IMR-90 (cell line): ENCODE results near the gene SIGLEC9. TPM values are rescaled to one million over a fixed set of nuclear protein-coding genes. Genes with fewer than 3 reads are reported as not detected.

Experiments
- ATAC-seq: fragments of 200-7000 bp; cut with Tn5 transposase; 2 replicates; pipeline ENCODE4 v1.9.1; 2020; ENCODE audit warnings: low read depth, mild to moderate bottlenecking, moderate library complexity
- BruUV-seq: library from RNA; stranded (reverse); fragments of 400-500 nt; replicated peaks from 2 replicates; lab custom pipeline; 2021; lab: Mats Ljungman, UMichigan
- CTCF ChIA-PET: fragments of 300-600 bp; formaldehyde crosslinking; extraction: SDS; loops from one replicate; lab custom pipeline; 2021; ENCODE audit warnings: antibody characterized with exemption; lab: Yijun Ruan, JAX
- POLR2A ChIA-PET: fragments of 300-600 bp; sonication (Branson Sonifier 250); formaldehyde crosslinking; loops from one replicate; lab custom pipeline; 2022; ENCODE audit warnings: antibody characterized with exemption; ENCODE audit not compliant: unreplicated experiment; lab: Charles Lee
- DNase-seq: peaks from one replicate; pipeline ENCODE4 v3.0.0; 2013
- H2AFZ ChIP-seq: replicated peaks from 2 replicates; pipeline ENCODE3; 2013; ENCODE audit warnings: low read length, mild to moderate bottlenecking; ENCODE audit not compliant: poor library complexity
- H2AK5ac ChIP-seq: 2 replicates; pipeline ENCODE4 v1.6.1; 2013; ENCODE audit warnings: low read depth, low read length, inconsistent platforms
- H2AK9ac ChIP-seq: replicated peaks from 2 replicates; pipeline ENCODE3; 2013; ENCODE audit warnings: mild to moderate bottlenecking, low read depth, low read length, moderate library complexity; ENCODE audit not compliant: poor library complexity
- H2BK120ac ChIP-seq: 2 replicates; pipeline ENCODE4 v1.6.1; 2013; ENCODE audit warnings: low read depth, low read length, inconsistent platforms
- H2BK15ac ChIP-seq: 3 replicates; pipeline ENCODE4 v1.6.1; 2013; ENCODE audit warnings: low read depth, low read length, inconsistent platforms
- H2BK20ac ChIP-seq: 2 replicates; pipeline ENCODE4 v1.6.1; 2013; ENCODE audit warnings: low read depth, mild to moderate bottlenecking, inconsistent platforms, low read length, moderate library complexity
- H2BK5ac ChIP-seq: 2 replicates; pipeline ENCODE4 v1.6.1; 2013; ENCODE audit warnings: mild to moderate bottlenecking, low read depth, low read length, inconsistent platforms; ENCODE audit not compliant: poor library complexity, severe bottlenecking
- H3K14ac ChIP-seq: replicated peaks from 2 replicates; pipeline ENCODE4 v1.6.1; 2013; ENCODE audit warnings: low read depth, low read length, inconsistent platforms
- H3K18ac ChIP-seq: 2 replicates; pipeline ENCODE4 v1.6.1; 2013; ENCODE audit warnings: low read depth, low read length, control low read depth
- H3K23ac ChIP-seq: 2 replicates; pipeline ENCODE4 v1.6.1; 2013; ENCODE audit warnings: low read depth, low read length, inconsistent platforms
- H3K27ac ChIP-seq: 2 replicates; pipeline ENCODE4 v1.5.1; 2013; ENCODE audit warnings: mild to moderate bottlenecking, control low read depth, low read length; ENCODE audit not compliant: insufficient read depth
- H3K27me3 ChIP-seq: 2 replicates; pipeline ENCODE4 v1.6.1; 2013; ENCODE audit warnings: low read length; ENCODE audit not compliant: control insufficient read depth, insufficient read depth
- H3K36me3 ChIP-seq: 2 replicates; pipeline ENCODE4 v1.6.1; 2013; ENCODE audit warnings: low read length, mixed read lengths; ENCODE audit not compliant: control insufficient read depth, insufficient read depth
- H3K4ac ChIP-seq: 2 replicates; pipeline ENCODE4 v1.6.1; 2013; ENCODE audit warnings: low read depth, low read length, inconsistent platforms
- H3K4me1 ChIP-seq: 2 replicates; pipeline ENCODE4 v1.6.1; 2013; ENCODE audit warnings: low read length, mixed read lengths; ENCODE audit not compliant: control insufficient read depth, insufficient read depth
- H3K4me2 ChIP-seq: 2 replicates; pipeline ENCODE4 v1.6.1; 2013; ENCODE audit warnings: low read depth, mild to moderate bottlenecking, control low read depth, low read length, moderate library complexity
- H3K4me3 ChIP-seq: 2 replicates; pipeline ENCODE4 v1.5.1; 2013; ENCODE audit warnings: low read depth, mild to moderate bottlenecking, control low read depth, low read length, moderate library complexity; ENCODE audit not compliant: insufficient read depth
- H3K56ac ChIP-seq: 2 replicates; pipeline ENCODE4 v1.6.1; 2013; ENCODE audit warnings: low read length, inconsistent platforms; ENCODE audit not compliant: insufficient read depth; ENCODE audit errors: extremely low read depth
- H3K79me1 ChIP-seq, 2 experiments: 2 replicates each; pipeline ENCODE4 v1.6.1; 2013; ENCODE audit warnings: low read length in 2 of 2, inconsistent platforms in 1 of 2, low read depth in 1 of 2
- H3K9ac ChIP-seq: 2 replicates; pipeline ENCODE4 v1.6.1; 2013; ENCODE audit warnings: low read depth, low read length, control low read depth
- H3K9me1 ChIP-seq: 2 replicates; pipeline ENCODE4 v1.6.1; 2013; ENCODE audit warnings: low read length, inconsistent platforms; ENCODE audit not compliant: insufficient read depth
- H3K9me3 ChIP-seq: 2 replicates; pipeline ENCODE4 v1.6.1; 2013; ENCODE audit warnings: low read length; ENCODE audit not compliant: control insufficient read depth, insufficient read depth
- H4K20me1 ChIP-seq: 2 replicates; pipeline ENCODE4 v1.6.1; 2013; ENCODE audit warnings: low read length, inconsistent platforms; ENCODE audit not compliant: insufficient read depth
- H4K5ac ChIP-seq: 2 replicates; pipeline ENCODE4 v1.6.1; 2013; ENCODE audit warnings: mild to moderate bottlenecking, low read depth, low read length, control low read depth
- H4K8ac ChIP-seq, 2 experiments: 2 replicates each; pipeline ENCODE4 v1.6.1; 2013; ENCODE audit warnings: low read depth in 2 of 2, low read length in 2 of 2, control low read depth in 1 of 2, inconsistent platforms in 1 of 2
- H4K91ac ChIP-seq: 2 replicates; pipeline ENCODE4 v1.6.1; 2013; ENCODE audit warnings: low read depth, low read length, inconsistent platforms; ENCODE audit not compliant: insufficient read depth
- BHLHE40 ChIP-seq: fragments of 150-350 bp; IDR thresholded peaks from 2 replicates; pipeline ENCODE4 v1.6.1; 2016; ENCODE audit warnings: mild to moderate bottlenecking, low read depth, low read length
- CEBPB ChIP-seq: IDR thresholded peaks from 2 replicates; pipeline ENCODE4 v1.6.1; 2012; ENCODE audit warnings: low read depth, low read length, improper control_type of control experiment
- FOS ChIP-seq: fragments of 150-350 bp; IDR thresholded peaks from 2 replicates; pipeline ENCODE4 v1.6.1; 2016; ENCODE audit warnings: low read depth, low read length
- MAFK ChIP-seq: IDR thresholded peaks from 2 replicates; pipeline ENCODE4 v1.6.1; 2012; ENCODE audit warnings: low read depth, low read length, improper control_type of control experiment
- MXI1 ChIP-seq: IDR thresholded peaks from 2 replicates; pipeline ENCODE4 v1.6.1; 2012; ENCODE audit warnings: low read depth, mild to moderate bottlenecking, low read length, moderate library complexity, borderline replicate concordance
- POLR2A ChIP-seq: IDR thresholded peaks from 2 replicates; pipeline ENCODE4 v1.6.1; 2012; ENCODE audit warnings: mild to moderate bottlenecking, low read depth, low read length
- RAD21 ChIP-seq: IDR thresholded peaks from 2 replicates; pipeline ENCODE4 v1.6.1; 2012; ENCODE audit warnings: low read length, improper control_type of control experiment
- RCOR1 ChIP-seq: IDR thresholded peaks from 2 replicates; pipeline ENCODE4 v1.6.1; 2012; ENCODE audit warnings: mild to moderate bottlenecking, low read length, improper control_type of control experiment; ENCODE audit not compliant: insufficient replicate concordance
- RFX5 ChIP-seq: IDR thresholded peaks from 2 replicates; pipeline ENCODE4 v1.8.0; 2012; ENCODE audit warnings: low read depth, mild to moderate bottlenecking, low read length, moderate library complexity
- SMC3 ChIP-seq: fragments of 150-350 bp; IDR thresholded peaks from 2 replicates; pipeline ENCODE4 v1.6.1; 2016; ENCODE audit warnings: low read depth, mild to moderate bottlenecking, antibody characterized with exemption, low read length, moderate library complexity
- WGBS, 2 experiments: methylation state at CpG; one replicate each; pipeline versions ENCODE4 v1.1.5 to v1.1.7; 2013; ENCODE audit warnings: missing lambda C conversion rate in 2 of 2; ENCODE audit not compliant: insufficient read length in 1 of 2; ENCODE audit errors: extremely low coverage in 2 of 2; 5-methylcytosine and 5-hydroxymethylcytosine counted together
- dilution Hi-C: fragments of 300-500 bp; cut with HindIII; formaldehyde crosslinking; loops from one replicate; pipeline ENCODE4 v1.14.3; 2018; ENCODE audit warnings: low sequenced_read_pairs; ENCODE audit not compliant: unreplicated experiment
- in situ Hi-C: fragments of 300-500 bp; cut with MboI; formaldehyde crosslinking; loops from 3 replicates; pipeline ENCODE4 v1.14.3; 2019; ENCODE audit warnings: low sequenced_read_pairs, inconsistent platforms, mixed read lengths
- intact Hi-C: fragments of 100-400 bp; cut with micrococcal nuclease; formaldehyde crosslinking; loops from 2 replicates; pipeline ENCODE4 v1.10.0; 2022
- polyA plus RNA-seq, 3 experiments: library from polyadenylated mRNA; depleted of rRNA; stranded (reverse); fragments of >200 nt; gene quantifications; 2 replicates each; pipeline ENCODE4 v1.2.3, GENCODE V29; 2012; ENCODE audit warnings: low replicate concordance in 1 of 3
- total RNA-seq: library from RNA; depleted of rRNA; stranded (reverse); fragments of >200 nt; gene quantifications from 2 replicates; pipeline ENCODE4 v1.2.3, GENCODE V29; 2012
- TF ChIP-seq, protein P1 (sequence below): fragments of 150-350 bp; IDR thresholded peaks from 2 replicates; pipeline ENCODE4 v1.6.1; 2016; ENCODE audit warnings: low read depth, mild to moderate bottlenecking, low read length, moderate library complexity, borderline replicate concordance
- TF ChIP-seq, protein P2 (sequence below): fragments of 150-350 bp; IDR thresholded peaks from 2 replicates; pipeline ENCODE4 v1.6.1; 2017; ENCODE audit warnings: mild to moderate bottlenecking, antibody characterized with exemption, low read length, low read depth

SIGLEC9 gene
- total and polyA plus RNA-seq, 2 of the 4 experiments (the other 2 are of a cell fraction) = 0.03 TPM; not detected in 1

DNA sequence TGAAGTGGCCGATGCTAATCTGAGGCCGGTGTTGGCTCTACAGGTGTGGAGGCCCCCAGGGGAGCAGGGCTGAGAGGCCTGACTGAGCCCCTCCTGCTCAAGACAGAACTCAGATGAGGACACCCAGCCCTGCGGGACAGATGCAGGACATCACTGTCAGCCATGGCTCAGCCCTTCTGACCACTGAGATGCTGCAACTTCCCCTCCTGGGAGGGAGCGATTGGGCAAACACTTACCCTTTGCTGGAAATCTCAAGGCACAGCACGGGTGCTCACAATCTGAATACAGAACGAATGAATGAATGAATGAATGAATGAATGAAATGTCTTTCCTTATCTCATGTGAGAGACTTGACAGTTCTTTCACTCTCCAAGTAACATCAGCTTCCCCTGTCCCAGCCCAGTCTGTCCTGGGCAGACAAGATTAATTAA, 13.9 kb downstream of the SIGLEC9 start:
- intact Hi-C loops (no loop called here), in situ Hi-C loops (no loop called here), dilution Hi-C loops (no loop called here)
- H2AK5ac ChIP-seq = no peak overlapping the region
- H3K4me1 ChIP-seq = no peaks in the 10 kb centered on the region
- no peak overlapping the region for H4K91ac ChIP-seq
- H3K56ac ChIP-seq = no peak overlapping the region
- ChIA-PET CTCF (no interaction called here), POLR2A (no interaction called here)
- H3K4me2 ChIP-seq = no peak overlapping the region
- H3K18ac ChIP-seq = no peak overlapping the region
- H3K4ac ChIP-seq = no peak overlapping the region
- no peak overlapping the region for H2AK9ac ChIP-seq
- no peak overlapping the region for H3K14ac ChIP-seq
- no peak overlapping the region for H2BK20ac ChIP-seq
- no peak overlapping the region for H3K23ac ChIP-seq
- H3K9ac ChIP-seq = no peak overlapping the region
- H2AFZ ChIP-seq = no peak overlapping the region
- no peak overlapping the region for H3K27ac ChIP-seq
- peaks cover 7% of the 10 kb centered on the region for H3K27me3 ChIP-seq
- no peak overlapping the region for H4K5ac ChIP-seq
- no peaks in the 10 kb centered on the region for H3K9me1 ChIP-seq
- no peak overlapping the region for H2BK5ac ChIP-seq
- H4K8ac ChIP-seq = no peak overlapping the region
- H3K9me3 ChIP-seq = no peaks in the 10 kb centered on the region
- H4K20me1 ChIP-seq = no peaks in the 10 kb centered on the region
- no peaks in the 10 kb centered on the region for H3K79me1 ChIP-seq
- ATAC-seq (no peak), DNase-seq (no peak)
- no peak overlapping the region for H2BK120ac ChIP-seq
- no peaks in the 10 kb centered on the region for H3K36me3 ChIP-seq
- H2BK15ac ChIP-seq = no peak overlapping the region
- H3K4me3 ChIP-seq = no peak overlapping the region
- BruUV-seq = no TSS peak
- 86% methylated on average over 2 of the region's 6 CpGs; no CpG with 5 or more reads in 1 of the 2 experiments for WGBS, 2 experiments
- TF ChIP-seq SMC3 = no peak
- TF ChIP-seq RFX5 = no peak
- no peak for TF ChIP-seq CEBPB
- TF ChIP-seq RAD21 = no peak
- TF ChIP-seq, protein P1, sequence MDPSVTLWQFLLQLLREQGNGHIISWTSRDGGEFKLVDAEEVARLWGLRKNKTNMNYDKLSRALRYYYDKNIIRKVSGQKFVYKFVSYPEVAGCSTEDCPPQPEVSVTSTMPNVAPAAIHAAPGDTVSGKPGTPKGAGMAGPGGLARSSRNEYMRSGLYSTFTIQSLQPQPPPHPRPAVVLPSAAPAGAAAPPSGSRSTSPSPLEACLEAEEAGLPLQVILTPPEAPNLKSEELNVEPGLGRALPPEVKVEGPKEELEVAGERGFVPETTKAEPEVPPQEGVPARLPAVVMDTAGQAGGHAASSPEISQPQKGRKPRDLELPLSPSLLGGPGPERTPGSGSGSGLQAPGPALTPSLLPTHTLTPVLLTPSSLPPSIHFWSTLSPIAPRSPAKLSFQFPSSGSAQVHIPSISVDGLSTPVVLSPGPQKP = no peak
- no peak for TF ChIP-seq FOS
- TF ChIP-seq BHLHE40 = no peak
- no peak for TF ChIP-seq MAFK
- TF ChIP-seq, protein P2, sequence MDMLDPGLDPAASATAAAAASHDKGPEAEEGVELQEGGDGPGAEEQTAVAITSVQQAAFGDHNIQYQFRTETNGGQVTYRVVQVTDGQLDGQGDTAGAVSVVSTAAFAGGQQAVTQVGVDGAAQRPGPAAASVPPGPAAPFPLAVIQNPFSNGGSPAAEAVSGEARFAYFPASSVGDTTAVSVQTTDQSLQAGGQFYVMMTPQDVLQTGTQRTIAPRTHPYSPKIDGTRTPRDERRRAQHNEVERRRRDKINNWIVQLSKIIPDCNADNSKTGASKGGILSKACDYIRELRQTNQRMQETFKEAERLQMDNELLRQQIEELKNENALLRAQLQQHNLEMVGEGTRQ = no peak
- TF ChIP-seq MXI1 = no peak
- TF ChIP-seq POLR2A = no peak
- TF ChIP-seq RCOR1 = no peak
